Germinal center (tissue), 1 donor: ENCODE measurements around the gene C10orf95.

Experiments
- DNase-seq: peaks from one replicate; pipeline ENCODE4 v3.0.0; 2012; ENCODE audit warnings: mixed read lengths, low spot score

Gene C10orf95

GRCh38 chr10:102416283-102416682, 35.1 kb downstream of the C10orf95 start:
- DNase-seq = no peak

DNA sequence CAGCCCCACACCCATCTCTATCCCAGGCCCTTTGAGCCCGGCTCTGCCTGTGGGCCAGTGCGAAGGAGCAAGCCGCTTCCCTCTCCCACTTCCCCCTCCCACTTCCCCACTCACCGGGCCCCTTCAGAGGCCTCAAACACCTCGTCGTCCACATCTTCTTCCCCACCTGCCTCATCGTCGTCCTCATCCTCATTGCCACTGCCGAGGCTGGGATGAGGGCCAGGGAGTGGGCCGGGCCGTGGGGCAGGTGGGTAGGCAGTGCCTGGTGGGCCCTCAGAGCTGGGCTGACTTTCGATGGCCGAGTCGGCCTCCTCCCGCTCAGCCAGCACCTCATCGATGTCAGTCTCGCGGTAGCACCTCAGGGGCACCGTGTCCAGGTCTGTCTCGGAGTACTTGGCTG, 36.6 kb downstream of the C10orf95 start:
- no peak for DNase-seq

- DNase-seq = no peak
Measured at GRCh38 chr10:102413806-102414561, 37.4 kb downstream of the C10orf95 start.

DNA sequence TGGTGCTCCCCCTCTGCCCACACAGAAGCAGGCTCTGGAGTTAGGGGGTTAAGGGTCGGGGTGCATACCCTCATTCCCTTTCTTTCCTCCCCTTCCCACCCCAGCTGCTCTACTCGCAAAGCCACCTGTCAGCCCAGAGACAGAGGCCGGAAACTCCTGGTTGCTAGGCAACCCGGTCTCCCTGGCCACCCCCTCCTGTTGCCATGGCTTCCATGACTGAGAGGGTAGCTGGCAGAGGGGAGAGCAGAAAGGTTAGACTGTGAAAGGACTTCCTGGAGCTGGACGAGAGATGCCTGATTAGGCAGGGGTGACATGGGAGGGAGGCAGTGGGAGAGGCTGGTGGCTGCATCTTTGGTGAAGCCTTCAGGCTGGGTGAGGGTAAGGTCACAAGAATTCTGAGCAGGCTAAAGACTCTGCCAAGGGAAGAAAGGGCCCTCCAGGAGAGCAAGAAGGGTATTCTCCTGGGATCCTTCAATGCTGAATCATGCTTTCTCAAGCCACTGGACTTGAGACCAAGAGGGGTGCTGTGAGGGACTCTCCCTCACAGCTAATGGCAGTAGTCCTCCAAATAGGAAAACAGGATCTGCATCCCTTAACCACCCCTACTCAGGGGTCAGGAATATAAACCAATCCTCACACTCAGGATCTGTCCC, 38.2 kb downstream of the C10orf95 start:
- peak; percentile 61 for DNase-seq

DNA sequence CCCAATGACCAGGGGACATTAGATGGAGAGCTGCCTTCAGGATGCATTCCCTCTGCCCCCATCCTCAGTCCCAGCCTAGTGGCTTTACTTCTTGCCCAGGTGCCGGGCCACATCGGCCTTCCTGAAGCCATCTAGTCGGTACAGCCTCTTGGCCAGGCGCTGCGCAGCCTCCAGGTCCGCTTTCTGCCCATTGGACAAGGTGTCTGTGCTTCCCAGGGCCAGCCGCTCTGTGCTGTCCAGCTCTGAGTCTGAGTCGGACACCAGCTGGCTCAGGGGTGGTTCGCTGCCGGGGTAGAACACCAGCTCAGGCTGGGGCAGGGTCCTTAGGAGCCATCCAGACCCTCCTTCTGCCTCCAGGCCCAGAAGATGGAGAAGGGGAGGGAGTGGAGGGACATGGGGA, 39.0 kb downstream of the C10orf95 start:
- no peak for DNase-seq

DNA sequence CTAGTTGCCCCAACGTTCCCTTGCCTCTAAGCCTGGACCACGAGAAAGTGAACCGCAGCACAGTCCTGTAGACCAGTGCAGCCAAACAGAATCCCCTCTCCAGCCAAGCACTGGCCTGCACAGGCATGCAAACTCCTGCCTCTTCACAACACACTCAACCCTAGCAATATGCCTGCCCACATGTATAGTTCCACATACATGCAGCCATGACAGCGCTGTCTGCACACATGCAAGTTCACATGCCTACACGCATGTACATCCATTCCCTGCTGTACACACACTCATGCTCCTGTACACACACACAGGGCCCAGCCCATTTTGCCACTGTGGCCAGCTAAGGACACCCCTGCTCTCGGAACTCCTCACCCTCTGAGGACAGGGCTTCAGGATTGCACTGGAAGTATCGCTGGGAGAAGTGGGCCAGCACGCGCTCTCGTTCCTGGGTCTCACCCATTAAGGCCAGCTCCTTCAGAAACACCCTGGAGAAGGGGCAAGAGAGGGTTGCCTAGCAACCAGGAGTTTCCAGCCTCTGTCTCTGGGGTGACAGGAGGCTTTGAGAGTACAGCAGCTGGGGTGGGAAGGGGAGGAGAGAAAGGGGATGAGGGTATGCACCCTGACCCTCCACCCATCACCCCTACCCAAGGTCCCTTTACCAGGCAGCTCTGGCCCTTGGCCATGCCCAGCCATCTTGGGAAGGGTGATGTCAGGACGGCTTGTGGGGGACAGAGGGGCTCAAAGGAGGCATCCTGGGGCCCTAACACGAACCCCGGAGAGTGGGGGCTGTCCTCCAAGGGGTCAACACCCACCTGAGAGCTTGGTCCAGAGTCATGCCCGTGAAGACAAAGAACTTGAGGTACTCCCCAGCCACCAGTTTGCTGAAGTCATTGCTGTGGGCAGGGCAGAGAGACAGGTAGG, 39.7 kb downstream of the C10orf95 start:
- no peak for DNase-seq

DNA sequence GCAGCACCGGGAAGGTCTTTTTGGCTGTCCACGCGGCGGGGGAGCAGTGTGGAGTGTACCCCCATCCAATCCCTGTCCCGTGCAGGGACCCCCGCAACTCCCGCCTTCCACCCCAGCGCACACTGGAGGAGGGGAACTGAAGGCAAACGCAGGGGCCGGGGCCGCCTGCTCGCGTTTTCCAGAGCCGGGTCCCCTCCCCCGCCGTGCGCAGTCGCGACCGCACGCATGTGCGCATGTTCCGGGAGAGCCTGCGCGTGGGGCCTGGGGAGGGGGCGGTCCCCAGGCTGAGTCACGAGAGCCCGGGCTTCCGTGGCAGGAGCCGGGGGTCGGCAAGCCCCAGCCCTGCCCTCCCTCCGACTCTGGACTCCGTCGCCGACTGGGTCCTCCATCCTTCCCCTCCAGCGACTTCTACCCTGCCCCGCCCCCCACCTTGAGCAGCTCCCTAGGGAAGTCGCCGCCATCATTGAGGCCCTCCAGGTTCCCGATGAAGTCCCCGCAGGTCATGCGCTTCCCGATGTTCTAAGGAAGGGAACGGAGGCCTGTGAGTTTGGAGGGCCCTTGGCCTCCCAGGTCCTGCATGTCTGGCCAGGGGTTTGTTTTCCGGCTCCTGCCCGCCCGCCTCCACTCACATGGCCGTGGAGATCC, 40.8 kb downstream of the C10orf95 start:
- no peak for DNase-seq

GRCh38 chr10:102409604-102410428, 41.5 kb downstream of the C10orf95 start:
- DNase-seq = no peak

DNA sequence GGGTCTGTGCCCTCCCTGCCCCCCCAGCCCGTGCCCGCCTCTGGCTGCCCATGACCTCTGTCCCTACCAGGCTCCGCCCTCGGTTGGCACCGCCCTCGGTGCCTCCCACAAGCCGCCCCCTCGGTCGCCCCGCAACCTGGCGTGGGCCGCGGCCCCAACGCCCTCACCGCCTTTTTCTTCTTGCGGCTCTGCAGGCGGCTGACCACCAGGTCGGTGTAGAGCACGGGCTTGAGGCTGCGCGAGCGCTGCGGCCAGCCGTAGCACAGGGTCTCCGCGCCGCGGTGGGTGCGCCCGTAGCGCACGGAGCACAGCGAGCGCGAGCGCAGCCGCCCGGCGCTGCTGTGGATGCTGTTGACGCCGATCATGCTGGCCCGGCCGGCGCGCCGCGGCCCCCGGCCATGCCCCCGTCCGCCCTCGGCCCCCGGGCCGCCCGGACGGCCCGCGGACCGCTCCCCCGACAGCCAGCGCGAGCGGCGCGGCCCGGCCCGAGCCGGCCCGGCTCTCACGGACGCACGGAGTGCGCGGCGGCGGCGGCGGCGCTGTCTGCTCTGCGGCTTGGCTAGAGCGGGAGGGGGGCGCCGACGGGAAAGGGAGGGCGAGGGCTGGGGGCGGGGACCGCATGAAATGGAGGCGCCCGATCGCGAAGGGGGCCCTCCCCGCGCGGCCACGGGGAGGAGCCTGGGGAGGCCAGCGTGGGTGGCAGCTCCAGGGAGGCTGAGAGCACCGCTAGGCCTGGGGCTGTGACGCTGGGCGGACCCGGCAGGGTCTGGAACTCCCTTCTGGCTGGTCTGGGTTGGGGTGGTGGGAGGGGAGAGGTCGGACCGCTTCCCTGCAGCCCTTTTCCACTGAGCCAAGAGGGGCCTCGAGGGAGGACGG, 42.4 kb downstream of the C10orf95 start:
- peak; percentile 47 for DNase-seq

GRCh38 chr10:102408131-102408727, 43.1 kb downstream of the C10orf95 start:
- no peak for DNase-seq

DNA sequence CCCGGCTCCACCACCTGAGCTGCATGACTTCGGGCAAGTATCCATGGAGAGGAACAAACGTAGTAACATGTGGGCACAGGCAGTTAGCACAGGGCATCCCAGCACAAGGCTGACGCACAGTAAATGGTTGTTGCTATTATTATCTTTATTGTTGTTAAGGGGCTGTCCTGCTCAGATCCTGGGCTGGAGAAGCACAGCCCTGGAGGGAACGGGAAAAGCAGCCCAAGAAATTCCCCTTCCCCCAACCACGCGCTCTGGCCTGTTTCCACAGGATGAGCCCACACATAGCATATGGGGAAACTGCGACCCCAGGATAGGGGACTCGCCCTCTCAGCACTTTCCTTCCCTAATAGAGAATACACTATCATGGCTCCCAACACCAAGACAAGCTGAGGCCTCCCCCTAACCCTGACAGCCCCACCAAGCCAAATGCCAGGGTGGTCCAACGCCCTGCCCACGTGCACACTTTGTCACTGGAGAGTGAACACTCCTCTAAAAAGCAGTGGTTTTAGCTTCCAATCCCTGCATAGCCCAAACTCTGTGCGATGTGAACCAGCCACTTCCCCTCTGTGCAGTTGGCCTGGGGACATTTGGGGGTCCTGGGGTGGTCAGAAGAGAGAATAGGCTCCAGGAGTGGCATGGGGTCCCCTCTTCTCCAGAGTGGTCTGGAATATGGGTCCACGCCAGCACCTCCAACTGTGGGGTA, 43.8 kb downstream of the C10orf95 start:
- no peak for DNase-seq

GRCh38 chr10:102406815-102407214, 44.5 kb downstream of the C10orf95 start:
- DNase-seq = no peak

GRCh38 chr10:102405632-102406031, 45.7 kb downstream of the C10orf95 start:
- no peak for DNase-seq

GRCh38 chr10:102405108-102405571, 46.2 kb downstream of the C10orf95 start:
- DNase-seq = no peak

DNA sequence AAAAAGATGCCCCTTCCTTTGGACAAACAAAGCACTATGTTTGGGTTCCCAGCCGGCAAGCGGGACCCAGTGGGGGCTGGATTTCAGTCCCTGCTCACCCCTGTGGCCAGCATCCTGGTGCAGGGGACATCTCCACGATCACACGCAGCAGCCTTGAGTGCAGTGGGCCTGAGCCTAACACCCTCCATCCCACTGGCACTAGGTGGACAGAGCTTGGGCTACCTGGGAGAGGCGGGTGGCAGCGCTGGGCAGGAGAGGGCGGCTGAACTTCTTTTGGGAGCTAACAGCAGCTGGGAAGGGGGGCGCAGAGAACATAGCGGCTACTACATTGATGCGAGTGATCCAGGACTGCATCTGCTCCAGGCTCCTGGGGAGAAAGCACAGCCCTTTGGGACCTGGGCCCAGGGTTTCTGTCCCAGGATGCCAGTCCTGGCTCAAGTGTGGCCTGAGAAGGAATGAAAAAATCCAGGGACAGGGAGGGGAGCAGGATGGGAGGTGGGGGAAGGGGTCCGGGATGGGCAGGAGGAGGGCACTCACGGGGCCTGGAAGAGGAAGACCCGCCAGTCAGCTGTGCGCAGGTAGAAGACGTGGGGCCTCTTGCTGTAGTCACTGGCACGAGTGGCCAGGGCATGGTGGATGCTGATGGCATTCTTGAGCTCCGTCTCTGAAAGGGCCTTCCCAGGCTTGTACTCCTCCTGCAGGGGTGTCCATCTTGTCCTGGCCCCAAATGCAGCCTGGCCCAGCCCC, 46.8 kb downstream of the C10orf95 start:
- no peak for DNase-seq

DNA sequence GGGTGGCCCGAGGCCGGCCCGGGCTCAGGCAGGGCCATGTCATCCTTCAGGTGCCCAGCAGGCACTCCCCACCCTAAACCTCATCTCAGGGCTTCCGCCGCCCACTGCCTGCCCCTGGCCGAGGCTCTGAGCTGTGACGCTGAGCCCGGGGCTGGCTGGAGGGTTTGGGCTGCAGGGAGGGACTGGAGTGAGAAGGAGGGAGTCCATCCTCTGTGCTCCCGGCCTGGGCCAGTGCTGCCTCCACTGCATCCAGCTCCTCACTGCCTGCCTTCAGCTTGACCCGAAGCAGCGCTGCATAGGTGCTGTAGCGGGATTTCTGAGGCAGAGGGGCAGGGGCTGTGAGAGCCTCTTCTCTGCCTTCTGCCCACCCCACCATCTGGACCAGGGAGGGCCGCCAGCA, 48.2 kb downstream of the C10orf95 start:
- DNase-seq = no peak

- DNase-seq = no peak
Measured at GRCh38 chr10:102402512-102402896, 48.8 kb downstream of the C10orf95 start.

GRCh38 chr10:102401735-102402511, 49.4 kb downstream of the C10orf95 start:
- DNase-seq = no peak
